ENCODE measurements around the gene PCIF1. TPM values are rescaled to one million over a fixed set of nuclear protein-coding genes. Genes with fewer than 3 reads are reported as not detected.

The PCIF1 gene
- total RNA-seq, 1 experiment from 2014 or later, result 26.8 TPM

DNA sequence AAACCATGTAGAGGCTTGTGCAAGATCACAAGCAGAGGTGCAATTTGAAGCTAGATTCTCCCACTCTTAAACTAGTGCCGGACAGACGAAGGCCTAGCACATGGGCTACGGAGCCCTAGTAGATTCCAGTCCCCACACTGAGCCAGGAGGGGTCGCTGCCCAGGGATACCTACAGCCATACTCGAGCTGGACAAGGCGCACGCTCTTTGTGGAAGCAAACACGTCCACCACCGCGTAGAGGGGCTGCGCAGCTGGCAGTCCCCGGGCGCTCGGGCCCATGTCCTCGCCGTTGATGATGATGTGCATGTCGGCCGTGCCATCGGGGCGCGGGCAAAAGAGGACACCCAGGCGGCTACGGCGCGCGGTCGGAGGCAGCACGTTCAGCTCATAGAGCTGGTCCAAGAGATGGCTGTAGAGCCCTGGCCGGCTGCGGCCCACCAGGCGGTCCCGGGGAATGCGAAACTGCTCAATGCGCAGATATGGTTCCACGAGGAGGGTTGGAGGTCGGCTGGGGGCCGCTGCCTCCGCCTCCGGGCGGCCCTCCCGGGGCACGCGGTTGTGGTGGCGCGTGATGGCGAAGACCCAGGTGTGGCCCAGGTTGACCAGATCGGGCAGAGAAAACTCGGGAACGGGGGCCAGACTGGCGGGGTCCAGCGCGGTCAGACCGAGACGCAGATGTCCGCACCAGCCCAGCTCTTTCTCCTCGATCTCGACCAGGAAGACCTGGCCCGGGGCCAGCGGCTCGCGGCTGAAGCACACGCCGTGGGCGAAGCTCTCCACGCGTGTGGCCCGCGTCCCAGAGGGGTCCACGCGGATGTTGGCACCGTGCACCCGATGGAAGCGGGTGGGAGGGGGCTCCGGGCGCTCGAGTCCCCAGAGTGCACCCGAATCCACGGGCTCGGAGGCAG is 44.2 kb upstream of the PCIF1 start:
- Mint-ChIP-seq H3K9me3 (no peaks in the 10 kb centered on the region; a peak in 1 of 5 replicates), H3K4me3 (peak overlapping the region; percentile 85 to 92), H3K36me3 (ENCODE audit: insufficient read depth in 1 of 3, low read depth in 3 of 3) (peaks cover 11 to 32% (median 19%) of the 10 kb centered on the region in 3 experiments), H3K27ac (peak overlapping the region in 2 of 3 experiments; percentile 65 to 77; a peak in 2 of 7 replicates), H3K27me3 (ENCODE audit: low read depth) (no peaks in the 10 kb centered on the region), H3K4me1 (peaks cover 5 to 14% of the 10 kb centered on the region in 2 experiments; a peak in 3 of 4 replicates)
- no peak overlapping the region for H2BK15ac ChIP-seq (ENCODE audit: low read depth, low read length)
- no peak overlapping the region for H2BK120ac ChIP-seq (ENCODE audit: low read depth, low read length, poor library complexity, severe bottlenecking)
- H3K18ac ChIP-seq (ENCODE audit: insufficient read length, low read depth, low read length), result peak overlapping the region; percentile 71
- H4K91ac ChIP-seq (ENCODE audit: insufficient read length, low read depth, low read length), result peak overlapping the region; percentile 24
- no peak overlapping the region for H2AK5ac ChIP-seq (ENCODE audit: insufficient read length, low read length)
- no peak overlapping the region for H2BK12ac ChIP-seq (ENCODE audit: insufficient read length, low read depth, low read length)
- no peak overlapping the region for H3K56ac ChIP-seq (ENCODE audit: insufficient read length, low read depth, low read length)
- TF ChIP-seq, protein P1, sequence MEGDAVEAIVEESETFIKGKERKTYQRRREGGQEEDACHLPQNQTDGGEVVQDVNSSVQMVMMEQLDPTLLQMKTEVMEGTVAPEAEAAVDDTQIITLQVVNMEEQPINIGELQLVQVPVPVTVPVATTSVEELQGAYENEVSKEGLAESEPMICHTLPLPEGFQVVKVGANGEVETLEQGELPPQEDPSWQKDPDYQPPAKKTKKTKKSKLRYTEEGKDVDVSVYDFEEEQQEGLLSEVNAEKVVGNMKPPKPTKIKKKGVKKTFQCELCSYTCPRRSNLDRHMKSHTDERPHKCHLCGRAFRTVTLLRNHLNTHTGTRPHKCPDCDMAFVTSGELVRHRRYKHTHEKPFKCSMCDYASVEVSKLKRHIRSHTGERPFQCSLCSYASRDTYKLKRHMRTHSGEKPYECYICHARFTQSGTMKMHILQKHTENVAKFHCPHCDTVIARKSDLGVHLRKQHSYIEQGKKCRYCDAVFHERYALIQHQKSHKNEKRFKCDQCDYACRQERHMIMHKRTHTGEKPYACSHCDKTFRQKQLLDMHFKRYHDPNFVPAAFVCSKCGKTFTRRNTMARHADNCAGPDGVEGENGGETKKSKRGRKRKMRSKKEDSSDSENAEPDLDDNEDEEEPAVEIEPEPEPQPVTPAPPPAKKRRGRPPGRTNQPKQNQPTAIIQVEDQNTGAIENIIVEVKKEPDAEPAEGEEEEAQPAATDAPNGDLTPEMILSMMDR (conservative IDR thresholded peaks at IDR 0.05), result peak; percentile 87
- H4K20me1 ChIP-seq (ENCODE audit: control insufficient read depth, insufficient read depth, insufficient read length), result no peaks in the 10 kb centered on the region
- H3K79me1 ChIP-seq (ENCODE audit: insufficient read depth, low read depth, low read length, poor library complexity, severe bottlenecking), result no peaks in the 10 kb centered on the region
- H3K79me2 ChIP-seq (ENCODE audit: insufficient read depth, low read length), result no peaks in the 10 kb centered on the region
- H3K27ac ChIP-seq (ENCODE audit: insufficient read length, low read depth, low read length), result no peak overlapping the region
- H2BK5ac ChIP-seq (ENCODE audit: insufficient read length, low read length), result no peak overlapping the region
- no peak overlapping the region for H3T11ph ChIP-seq (ENCODE audit: low read length)
- no peak overlapping the region for H2AFZ ChIP-seq (ENCODE audit: low read length)
- H3K27me3 ChIP-seq (ENCODE audit: insufficient read depth, low read length), result no peaks in the 10 kb centered on the region
- H4K5ac ChIP-seq (ENCODE audit: insufficient read length, low read depth, low read length), result no peak overlapping the region
- H3K4me1 ChIP-seq (ENCODE audit: insufficient read depth, low read length), result no peaks in the 10 kb centered on the region
- DNase-seq, result peak; percentile 90
- H3K23me2 ChIP-seq (ENCODE audit: insufficient read length, low read depth, low read length, poor library complexity, severe bottlenecking), result peaks cover 13% of the 10 kb centered on the region
- H3K23ac ChIP-seq (ENCODE audit: insufficient read length, low read depth, low read length), result no peak overlapping the region
- H3K14ac ChIP-seq (ENCODE audit: insufficient read depth, low read length), result peak overlapping the region; percentile 93
- peak overlapping the region; percentile 41 for H3K9ac ChIP-seq (ENCODE audit: extremely low read depth, insufficient read length, low read length)
- H3K9me3 ChIP-seq (ENCODE audit: control insufficient read depth, low read depth, low read length), result no peaks in the 10 kb centered on the region
- H4K8ac ChIP-seq (replicated peaks; ENCODE audit: insufficient read length, low read depth, low read length), result no peak overlapping the region
- H3K4me2 ChIP-seq (ENCODE audit: insufficient read depth, insufficient read length, low read length), result peak overlapping the region; percentile 26
- WGBS (ENCODE audit: extremely low coverage, insufficient read length, low lambda C conversion rate), result no CpG with 5 or more reads among the region's 79 CpGs
- no peak overlapping the region for H2BK20ac ChIP-seq (ENCODE audit: low read depth, low read length, poor library complexity, severe bottlenecking)
- peak overlapping the region; percentile 60 for H3K4ac ChIP-seq (ENCODE audit: low read depth, low read length)
